ENCODE data around the gene CDK18.

CDK18 gene

GRCh38 chr1:205538235-205538840 is 33.9 kb downstream of the CDK18 start:
- no peaks in the 10 kb centered on the region for H3K36me3 Mint-ChIP-seq (ENCODE audit: low read depth)
- H3K4me3 Mint-ChIP-seq: no peak overlapping the region
- no peak overlapping the region for H3K27ac Mint-ChIP-seq
- DNase-seq (ENCODE audit: low spot score): no peak
- peaks cover 7% of the 10 kb centered on the region for H3K4me1 Mint-ChIP-seq (ENCODE audit: low read depth)
- peaks cover 22% of the 10 kb centered on the region for H3K27me3 Mint-ChIP-seq (ENCODE audit: low read depth)
- H3K9me3 Mint-ChIP-seq: no peaks in the 10 kb centered on the region

GRCh38 chr1:205541161-205541886 is 36.9 kb downstream of the CDK18 start:
- Mint-ChIP-seq H3K4me3 (no peak overlapping the region), H3K9me3 (no peaks in the 10 kb centered on the region), H3K27me3 (ENCODE audit: low read depth) (peaks cover 31% of the 10 kb centered on the region), H3K27ac (no peak overlapping the region), H3K36me3 (ENCODE audit: low read depth) (no peaks in the 10 kb centered on the region), H3K4me1 (ENCODE audit: low read depth) (peaks cover 12% of the 10 kb centered on the region)
- DNase-seq (ENCODE audit: low spot score): no peak

- H3K4me1 Mint-ChIP-seq (ENCODE audit: low read depth): peaks cover 5% of the 10 kb centered on the region
Measured at GRCh38 chr1:205542367-205542766, 37.9 kb downstream of the CDK18 start.

GRCh38 chr1:205543351-205544301 is 39.2 kb downstream of the CDK18 start:
- H3K27me3 Mint-ChIP-seq (ENCODE audit: low read depth): peaks cover 32% of the 10 kb centered on the region
- peaks cover 5% of the 10 kb centered on the region for H3K4me1 Mint-ChIP-seq (ENCODE audit: low read depth)
- DNase-seq (ENCODE audit: low spot score): peak; percentile 53
- H3K4me3 Mint-ChIP-seq: peak overlapping the region; percentile 51
- H3K9me3 Mint-ChIP-seq: no peaks in the 10 kb centered on the region
- H3K27ac Mint-ChIP-seq: no peak overlapping the region
- no peaks in the 10 kb centered on the region for H3K36me3 Mint-ChIP-seq (ENCODE audit: low read depth)

More at GRCh38 chr1:205542367-205542766, 37.9 kb downstream of the CDK18 start:
- no peaks in the 10 kb centered on the region for H3K9me3 Mint-ChIP-seq
- H3K27ac Mint-ChIP-seq: no peak overlapping the region
- DNase-seq (ENCODE audit: low spot score): no peak
- H3K27me3 Mint-ChIP-seq (ENCODE audit: low read depth): peaks cover 31% of the 10 kb centered on the region
- no peak overlapping the region for H3K4me3 Mint-ChIP-seq
- H3K36me3 Mint-ChIP-seq (ENCODE audit: low read depth): no peaks in the 10 kb centered on the region

- H3K36me3 Mint-ChIP-seq (ENCODE audit: low read depth): no peaks in the 10 kb centered on the region
- H3K9me3 Mint-ChIP-seq: no peaks in the 10 kb centered on the region
- peaks cover 35% of the 10 kb centered on the region for H3K27me3 Mint-ChIP-seq (ENCODE audit: low read depth)
- no peak overlapping the region for H3K4me3 Mint-ChIP-seq
- H3K4me1 Mint-ChIP-seq (ENCODE audit: low read depth): peaks cover 5% of the 10 kb centered on the region
- no peak overlapping the region for H3K27ac Mint-ChIP-seq
- no peak for DNase-seq (ENCODE audit: low spot score)
Measured at GRCh38 chr1:205545001-205545919, 40.8 kb downstream of the CDK18 start.

GRCh38 chr1:205545991-205546390 is 41.5 kb downstream of the CDK18 start:
- no peak overlapping the region for H3K27ac Mint-ChIP-seq
- peaks cover 35% of the 10 kb centered on the region for H3K27me3 Mint-ChIP-seq (ENCODE audit: low read depth)
- DNase-seq (ENCODE audit: low spot score): no peak

GRCh38 chr1:205546541-205546940 is 42.1 kb downstream of the CDK18 start:
- peaks cover 32% of the 10 kb centered on the region for H3K27me3 Mint-ChIP-seq (ENCODE audit: low read depth)
- H3K36me3 Mint-ChIP-seq (ENCODE audit: low read depth): no peaks in the 10 kb centered on the region
- no peak overlapping the region for H3K4me3 Mint-ChIP-seq
- no peak overlapping the region for H3K27ac Mint-ChIP-seq
- H3K4me1 Mint-ChIP-seq (ENCODE audit: low read depth): peaks cover 5% of the 10 kb centered on the region
- no peaks in the 10 kb centered on the region for H3K9me3 Mint-ChIP-seq
- DNase-seq (ENCODE audit: low spot score): no peak

More at GRCh38 chr1:205545991-205546390, 41.5 kb downstream of the CDK18 start:
- Mint-ChIP-seq H3K4me1 (ENCODE audit: low read depth) (peaks cover 5% of the 10 kb centered on the region), H3K4me3 (no peak overlapping the region), H3K9me3 (no peaks in the 10 kb centered on the region), H3K36me3 (ENCODE audit: low read depth) (no peaks in the 10 kb centered on the region)

GRCh38 chr1:205547936-205548827 is 43.7 kb downstream of the CDK18 start:
- DNase-seq (ENCODE audit: low spot score): no peak
- Mint-ChIP-seq H3K27me3 (ENCODE audit: low read depth) (peaks cover 26% of the 10 kb centered on the region), H3K4me3 (no peak overlapping the region), H3K4me1 (ENCODE audit: low read depth) (peaks cover 5% of the 10 kb centered on the region), H3K27ac (no peak overlapping the region), H3K9me3 (no peaks in the 10 kb centered on the region), H3K36me3 (ENCODE audit: low read depth) (no peaks in the 10 kb centered on the region)

- no peak overlapping the region for H3K4me3 Mint-ChIP-seq
- H3K9me3 Mint-ChIP-seq: peaks cover 13% of the 10 kb centered on the region
- H3K27ac Mint-ChIP-seq: no peak overlapping the region
- no peaks in the 10 kb centered on the region for H3K4me1 Mint-ChIP-seq (ENCODE audit: low read depth)
- DNase-seq (ENCODE audit: low spot score): no peak
- H3K27me3 Mint-ChIP-seq (ENCODE audit: low read depth): peaks cover 33% of the 10 kb centered on the region
- no peaks in the 10 kb centered on the region for H3K36me3 Mint-ChIP-seq (ENCODE audit: low read depth)
Measured at GRCh38 chr1:205554026-205554811, 49.8 kb downstream of the CDK18 start.

GRCh38 chr1:205561501-205562203 is 57.2 kb downstream of the CDK18 start:
- no peak for DNase-seq (ENCODE audit: low spot score)
- Mint-ChIP-seq H3K4me3 (no peak overlapping the region), H3K27ac (no peak overlapping the region), H3K27me3 (ENCODE audit: low read depth) (peaks cover 47% of the 10 kb centered on the region), H3K36me3 (ENCODE audit: low read depth) (no peaks in the 10 kb centered on the region), H3K4me1 (ENCODE audit: low read depth) (no peaks in the 10 kb centered on the region), H3K9me3 (peaks cover 9% of the 10 kb centered on the region)

- H3K27ac Mint-ChIP-seq: no peak overlapping the region
- H3K9me3 Mint-ChIP-seq: peaks cover 9% of the 10 kb centered on the region
- H3K36me3 Mint-ChIP-seq (ENCODE audit: low read depth): no peaks in the 10 kb centered on the region
- no peak for DNase-seq (ENCODE audit: low spot score)
- no peaks in the 10 kb centered on the region for H3K4me1 Mint-ChIP-seq (ENCODE audit: low read depth)
- H3K4me3 Mint-ChIP-seq: no peak overlapping the region
- peaks cover 51% of the 10 kb centered on the region for H3K27me3 Mint-ChIP-seq (ENCODE audit: low read depth)
Measured at GRCh38 chr1:205563927-205564441, 59.5 kb downstream of the CDK18 start.
